Osteoblast (primary cell): ENCODE results near the gene SERPINB4. TPM values are rescaled to one million over a fixed set of nuclear protein-coding genes. Genes with fewer than 3 reads are reported as not detected.

Experiments used
- DNase-seq: peaks from one replicate; pipeline ENCODE4 v3.0.0; 2011; ENCODE audit warnings: low spot score, mixed read lengths; ENCODE audit not compliant: insufficient read length; ENCODE audit errors: missing footprints
- H2AFZ ChIP-seq: 2 replicates; pipeline ENCODE4 v1.6.0; 2011; ENCODE audit warnings: mild to moderate bottlenecking, low read length
- H3K27ac ChIP-seq: 2 replicates; pipeline ENCODE4 v1.5.1; 2011; ENCODE audit warnings: mild to moderate bottlenecking, low read depth, low read length, moderate library complexity
- H3K27me3 ChIP-seq: 2 replicates; pipeline ENCODE4 v1.6.0; 2012; ENCODE audit warnings: mild to moderate bottlenecking, control low read depth, inconsistent platforms, low read length, moderate library complexity; ENCODE audit not compliant: insufficient read depth
- H3K36me3 ChIP-seq: 2 replicates; pipeline ENCODE4 v1.5.1; 2011; ENCODE audit warnings: mild to moderate bottlenecking, low read length, control low read depth, moderate library complexity; ENCODE audit not compliant: insufficient read depth
- H3K4me1 ChIP-seq: 2 replicates; pipeline ENCODE4 v1.5.1; 2011; ENCODE audit warnings: mild to moderate bottlenecking, low read length, control low read depth, moderate library complexity; ENCODE audit not compliant: insufficient read depth
- H3K4me2 ChIP-seq: 2 replicates; pipeline ENCODE4 v1.6.0; 2011; ENCODE audit warnings: mild to moderate bottlenecking, low read length; ENCODE audit not compliant: insufficient read depth
- H3K4me3 ChIP-seq: fragments of 200-600 bp; sonication (generic); 3 replicates; pipeline ENCODE4 v1.5.1; 2012; ENCODE audit warnings: mild to moderate bottlenecking, low read length, inconsistent platforms; ENCODE audit not compliant: insufficient read depth
- H3K79me2 ChIP-seq: 2 replicates; pipeline ENCODE4 v1.6.0; 2012; ENCODE audit warnings: mild to moderate bottlenecking, low read length, control low read depth, inconsistent platforms; ENCODE audit not compliant: insufficient read depth
- H3K9me3 ChIP-seq: 2 replicates; pipeline ENCODE4 v1.5.1; 2011; ENCODE audit warnings: low read depth, low read length, control low read depth
- H4K20me1 ChIP-seq: 2 replicates; pipeline ENCODE4 v1.6.0; 2012; ENCODE audit warnings: mild to moderate bottlenecking, low read length, control low read depth; ENCODE audit not compliant: insufficient read depth
- CTCF ChIP-seq: IDR thresholded peaks from 2 replicates; pipeline ENCODE4 v1.5.1; 2011; ENCODE audit warnings: mild to moderate bottlenecking, low read depth, low read length, moderate library complexity; ENCODE audit errors: extremely low read depth
- total RNA-seq: library from RNA; depleted of rRNA; stranded (reverse); fragments of >200 nt; gene quantifications from 2 replicates; pipeline ENCODE4 v1.2.3, GENCODE V29; 2012

SERPINB4 gene
- total RNA-seq, 1 donor, result not detected

DNA sequence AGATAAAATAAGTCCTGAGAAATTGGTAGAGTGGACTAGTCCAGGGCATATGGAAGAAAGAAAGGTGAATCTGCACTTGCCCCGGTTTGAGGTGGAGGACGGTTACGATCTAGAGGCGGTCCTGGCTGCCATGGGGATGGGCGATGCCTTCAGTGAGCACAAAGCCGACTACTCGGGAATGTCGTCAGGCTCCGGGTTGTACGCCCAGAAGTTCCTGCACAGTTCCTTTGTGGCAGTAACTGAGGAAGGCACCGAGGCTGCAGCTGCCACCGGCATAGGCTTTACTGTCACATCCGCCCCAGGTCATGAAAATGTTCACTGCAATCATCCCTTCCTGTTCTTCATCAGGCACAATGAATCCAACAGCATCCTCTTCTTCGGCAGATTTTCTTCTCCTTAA lies 47.1 kb downstream of the SERPINB4 start:
- Histone ChIP-seq H3K4me3 (no peak overlapping the region), H3K79me2 (no peaks in the 10 kb centered on the region), H3K4me2 (no peak overlapping the region), H3K27ac (no peak overlapping the region), H3K36me3 (no peaks in the 10 kb centered on the region), H3K9me3 (no peaks in the 10 kb centered on the region), H3K4me1 (no peaks in the 10 kb centered on the region), H2AFZ (no peak overlapping the region), H3K27me3 (peaks cover 2% of the 10 kb centered on the region), H4K20me1 (no peaks in the 10 kb centered on the region)
- no peak for TF ChIP-seq CTCF
- no peak for DNase-seq

GRCh38 chr18:63592471-63592870 lies 51.6 kb downstream of the SERPINB4 start:
- H3K4me2 ChIP-seq, result no peak overlapping the region
- no peaks in the 10 kb centered on the region for H3K4me1 ChIP-seq
- no peak overlapping the region for H3K27ac ChIP-seq
- peaks cover 2% of the 10 kb centered on the region for H3K27me3 ChIP-seq
- H3K9me3 ChIP-seq, result no peaks in the 10 kb centered on the region
- no peak overlapping the region for H3K4me3 ChIP-seq
- H3K36me3 ChIP-seq, result no peaks in the 10 kb centered on the region
- no peaks in the 10 kb centered on the region for H3K79me2 ChIP-seq
- no peak overlapping the region for H2AFZ ChIP-seq
- no peak for DNase-seq
- no peaks in the 10 kb centered on the region for H4K20me1 ChIP-seq
- TF ChIP-seq CTCF, result no peak

- Histone ChIP-seq H2AFZ (no peak overlapping the region), H3K36me3 (no peaks in the 10 kb centered on the region), H3K9me3 (no peaks in the 10 kb centered on the region), H3K4me2 (no peak overlapping the region), H4K20me1 (no peaks in the 10 kb centered on the region), H3K4me1 (no peaks in the 10 kb centered on the region), H3K4me3 (no peak overlapping the region), H3K27me3 (peaks cover 4% of the 10 kb centered on the region), H3K79me2 (no peaks in the 10 kb centered on the region), H3K27ac (no peak overlapping the region)
- no peak for TF ChIP-seq CTCF
- no peak for DNase-seq
Measured at GRCh38 chr18:63591725-63592124, 52.3 kb downstream of the SERPINB4 start.

DNA sequence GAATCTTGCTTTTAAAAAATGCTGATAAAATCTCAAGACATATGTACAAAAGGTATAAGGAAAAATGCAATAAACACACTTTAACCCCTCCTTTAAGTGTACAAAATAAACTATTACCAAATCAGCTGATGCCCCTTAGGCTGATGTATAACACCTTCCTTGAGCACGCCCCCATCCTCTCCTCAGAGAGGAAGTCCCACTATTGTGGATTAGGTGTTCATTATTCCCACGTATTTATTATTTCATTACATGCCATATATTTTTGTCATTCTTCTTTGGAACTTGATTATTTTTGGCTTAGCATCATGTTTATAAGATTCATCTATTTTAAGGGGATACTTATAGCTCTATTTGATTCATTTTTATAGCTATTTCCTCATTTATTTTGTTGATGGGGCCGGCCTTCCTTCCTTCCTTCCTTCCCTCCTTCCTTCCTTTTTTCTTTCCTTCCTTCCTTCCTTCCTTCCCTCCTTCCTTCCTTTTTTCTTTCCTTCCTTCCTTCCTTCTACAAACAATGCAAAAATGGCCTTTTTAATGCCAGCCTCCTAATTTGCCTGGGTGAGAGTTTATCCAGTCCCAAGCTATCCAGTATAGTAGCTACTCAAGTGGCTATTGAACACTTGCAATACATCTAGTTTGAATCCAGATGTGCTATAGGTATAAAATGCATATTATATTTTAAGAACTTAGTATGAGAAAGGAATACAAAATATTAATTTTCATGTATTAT lies 52.9 kb downstream of the SERPINB4 start:
- Histone ChIP-seq H3K27me3 (peaks cover 4% of the 10 kb centered on the region), H3K4me3 (no peak overlapping the region), H3K4me1 (no peaks in the 10 kb centered on the region), H3K9me3 (no peaks in the 10 kb centered on the region), H2AFZ (no peak overlapping the region), H4K20me1 (no peaks in the 10 kb centered on the region), H3K4me2 (no peak overlapping the region), H3K79me2 (no peaks in the 10 kb centered on the region), H3K36me3 (no peaks in the 10 kb centered on the region), H3K27ac (no peak overlapping the region)
- TF ChIP-seq CTCF, result no peak
- DNase-seq, result no peak
